GM23248 (cell line): Measurements from ENCODE around the gene CARM1. TPM values are rescaled to one million over a fixed set of nuclear protein-coding genes. Genes with fewer than 3 reads are reported as not detected.
A peak's percentile ranks its signal among the peaks of the same experiment; 100 is the strongest.
"Not testable (repeated sequence)": the region's sequence is repeated elsewhere in the genome, so short reads cannot be mapped to it uniquely, and the experiment has no call there.

Experiments used
- DNase-seq: peaks from one replicate; pipeline ENCODE4 v3.0.0-alpha.2; 2015
- H2AFZ ChIP-seq: fragments of 200-600 bp; sonication (generic); 2 replicates; pipeline ENCODE4 v1.6.1; 2016; ENCODE audit warnings: antibody characterized with exemption
- H3F3A ChIP-seq: fragments of 200-600 bp; sonication (generic); 2 replicates; pipeline ENCODE4 v1.6.1; 2016; ENCODE audit warnings: mild to moderate bottlenecking, antibody characterized with exemption, mixed run types; ENCODE audit not compliant: insufficient read depth
- H3K27ac ChIP-seq: fragments of 200-600 bp; sonication (generic); 2 replicates; pipeline ENCODE4 v1.5.1; 2016; ENCODE audit warnings: mild to moderate bottlenecking
- H3K27me3 ChIP-seq: fragments of 200-600 bp; sonication (generic); replicated peaks from 2 replicates; pipeline ENCODE4 v1.6.1; 2016; ENCODE audit warnings: mild to moderate bottlenecking; ENCODE audit not compliant: insufficient read depth
- H3K36me3 ChIP-seq: fragments of 200-600 bp; sonication (generic); 2 replicates; pipeline ENCODE4 v1.6.1; 2016; ENCODE audit warnings: low read depth, mild to moderate bottlenecking
- H3K4me1 ChIP-seq: fragments of 200-600 bp; sonication (generic); 2 replicates; pipeline ENCODE4 v1.6.1; 2016; ENCODE audit warnings: mild to moderate bottlenecking; ENCODE audit not compliant: insufficient read depth
- H3K4me2 ChIP-seq: fragments of 200-600 bp; sonication (generic); one replicate; pipeline ENCODE4 v1.6.1; 2016; ENCODE audit warnings: mild to moderate bottlenecking; ENCODE audit not compliant: unreplicated experiment
- H3K4me3 ChIP-seq: fragments of 200-600 bp; sonication (generic); 2 replicates; pipeline ENCODE4 v1.5.1; 2016; ENCODE audit warnings: mild to moderate bottlenecking
- H3K79me2 ChIP-seq: fragments of 200-600 bp; sonication (generic); 2 replicates; pipeline ENCODE4 v1.6.1; 2016; ENCODE audit warnings: mild to moderate bottlenecking; ENCODE audit not compliant: insufficient read depth
- H3K9ac ChIP-seq: fragments of 200-600 bp; sonication (generic); 2 replicates; pipeline ENCODE4 v1.6.1; 2016; ENCODE audit warnings: mild to moderate bottlenecking
- H3K9me2 ChIP-seq: fragments of 200-600 bp; sonication (generic); 2 replicates; pipeline ENCODE4 v1.6.1; 2016; ENCODE audit warnings: mixed run types, mild to moderate bottlenecking, moderate library complexity; ENCODE audit not compliant: insufficient read depth
- H3K9me3 ChIP-seq: fragments of 200-600 bp; sonication (generic); one replicate; pipeline ENCODE4 v1.6.1; 2017; ENCODE audit warnings: low read depth
- H4K20me1 ChIP-seq: fragments of 200-600 bp; sonication (generic); 2 replicates; pipeline ENCODE4 v1.6.0; 2016; ENCODE audit not compliant: insufficient read depth
- EZH2 ChIP-seq: fragments of 200-600 bp; sonication (generic); IDR thresholded peaks from 2 replicates; pipeline ENCODE4 v1.6.1; 2018; ENCODE audit warnings: antibody characterized with exemption, mild to moderate bottlenecking; ENCODE audit not compliant: insufficient read depth, poor library complexity, severe bottlenecking
- EZH2phosphoT487 ChIP-seq: fragments of 200-600 bp; sonication (generic); IDR thresholded peaks from 2 replicates; pipeline ENCODE4 v1.6.1; 2018; ENCODE audit warnings: antibody characterized with exemption, moderate library complexity, mild to moderate bottlenecking, low read depth; ENCODE audit not compliant: insufficient read depth
- WGBS, 2 experiments: methylation state at CpG; one replicate each; pipeline ENCODE4 v1.1.6; 2015 to 2017; ENCODE audit warnings: low lambda C conversion rate in 2 of 2, low coverage in 1 of 2; ENCODE audit errors: missing lambda C conversion rate in 2 of 2; 5-methylcytosine and 5-hydroxymethylcytosine counted together
- in situ Hi-C: fragments of 300-500 bp; cut with MboI; formaldehyde crosslinking; loops from 2 replicates; pipeline ENCODE4 v1.15.0; 2020
- polyA plus RNA-seq: library from polyadenylated mRNA; unstranded; fragments of >200 nt; fragmentation: Nextera tagmentation; extraction: Ambion mirVana; gene quantifications from 2 replicates; pipeline ENCODE4 v1.2.1, GENCODE V29; 2016
- total RNA-seq: library from RNA; depleted of rRNA; stranded (reverse); fragments of >200 nt; shearing (Covaris generic); gene quantifications from 2 replicates; pipeline ENCODE4 v1.2.3, GENCODE V29; 2014

Gene CARM1
- total and polyA plus RNA-seq, 2 experiments from 2014 or later: 5.3 to 41.9 TPM

DNA sequence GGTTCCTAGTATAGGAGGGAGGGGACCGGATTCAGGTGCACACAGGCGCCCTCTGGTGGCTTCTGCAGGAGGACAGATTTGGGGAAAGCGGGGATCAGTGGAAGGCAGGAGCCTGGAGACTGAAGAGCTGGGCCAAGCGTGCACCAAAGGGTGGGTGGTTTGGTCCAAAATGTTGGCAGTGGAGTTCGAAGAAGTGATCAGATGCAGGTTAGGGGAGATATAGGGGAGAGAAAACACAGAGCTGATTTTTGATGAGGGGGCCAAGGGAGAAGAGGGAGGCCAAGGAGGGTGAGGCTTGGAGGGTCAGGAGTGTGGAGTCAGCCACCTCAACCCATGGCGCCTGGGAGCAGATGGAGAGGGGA, 6.8 kb upstream of the CARM1 start:
- peak overlapping the region; percentile 93 for H2AFZ ChIP-seq
- no peak overlapping the region for H3K4me3 ChIP-seq
- peak overlapping the region; percentile 57 for H3K4me2 ChIP-seq
- no peaks in the 10 kb centered on the region for H3K27me3 ChIP-seq
- no peak overlapping the region for H3K27ac ChIP-seq
- TF ChIP-seq EZH2phosphoT487 (no peak), EZH2 (no peak)
- in situ Hi-C loops: no loop called here
- peak overlapping the region; percentile 44 for H3K9ac ChIP-seq
- no peaks in the 10 kb centered on the region for H3K9me2 ChIP-seq
- 6 to 13% methylated on average over 6 of the region's 6 CpGs for WGBS, 2 experiments
- H3K36me3 ChIP-seq: no peaks in the 10 kb centered on the region
- H3K4me1 ChIP-seq: 0 out of 2 replicates have a peak, but pooled peaks cover 11% of the 10 kb centered on the region
- peaks cover 15% of the 10 kb centered on the region for H3F3A ChIP-seq
- no peaks in the 10 kb centered on the region for H4K20me1 ChIP-seq
- H3K9me3 ChIP-seq: no peaks in the 10 kb centered on the region
- H3K79me2 ChIP-seq: no peaks in the 10 kb centered on the region
- DNase-seq: peak; percentile 87

DNA sequence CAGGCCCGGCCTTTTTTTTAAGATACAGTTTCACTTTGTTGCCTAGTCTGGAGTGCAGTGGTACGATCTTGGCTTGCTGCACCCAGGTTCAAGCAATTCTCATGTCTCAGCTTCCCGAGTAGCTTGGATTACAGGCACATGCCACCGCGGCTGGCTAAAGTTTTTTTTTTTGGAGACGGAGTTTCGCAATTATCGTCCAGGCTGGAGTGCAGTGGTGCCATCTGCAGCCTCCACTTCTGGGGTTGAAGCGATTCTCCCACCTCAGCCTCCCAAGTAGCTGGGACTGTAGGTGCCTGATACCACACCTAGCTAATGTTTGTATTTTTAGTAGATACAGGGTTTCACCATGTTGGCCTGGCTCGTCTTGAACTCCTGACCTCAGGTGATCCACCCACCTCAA, 4.9 kb upstream of the CARM1 start:
- in situ Hi-C loops: no loop called here

DNA sequence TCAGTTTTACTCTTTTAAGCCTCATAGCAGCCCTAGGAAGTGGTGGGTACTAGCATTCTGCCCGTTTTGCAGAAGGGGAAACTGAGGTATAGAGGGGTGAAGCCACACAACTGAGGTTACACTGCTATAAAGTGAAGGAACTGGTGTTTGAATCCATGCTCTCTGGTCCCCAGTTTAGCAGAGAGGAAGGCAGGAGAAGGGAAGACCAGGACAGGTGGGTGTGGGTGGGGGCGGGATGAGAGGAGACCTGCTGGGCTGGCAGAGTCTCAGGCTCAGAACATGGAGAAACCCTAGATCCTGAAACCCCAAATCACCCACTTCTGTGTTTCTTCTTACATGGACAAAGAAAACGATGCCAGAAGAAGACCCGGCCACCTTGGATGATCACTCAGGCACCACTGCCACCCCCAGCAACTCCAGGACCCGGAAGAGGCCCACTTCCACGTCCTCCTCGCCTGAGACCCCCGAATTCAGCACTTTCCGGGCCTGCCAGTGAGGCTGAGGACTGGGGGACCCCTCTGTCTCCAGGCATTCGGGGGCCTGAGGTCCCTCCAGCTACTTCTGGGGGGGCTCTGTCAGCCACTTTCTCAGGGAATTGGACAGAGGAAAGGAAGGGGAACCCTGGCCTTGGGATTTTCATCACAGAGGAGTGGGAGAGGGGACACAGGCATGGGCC, 2.3 kb upstream of the CARM1 start:
- Histone ChIP-seq H3K9me3 (no peaks in the 10 kb centered on the region), H3K9me2 (no peaks in the 10 kb centered on the region), H3K79me2 (peaks cover 24% of the 10 kb centered on the region), H3K4me2 (no peak overlapping the region), H3F3A (peaks cover 11% of the 10 kb centered on the region), H3K4me3 (no peak overlapping the region), H3K36me3 (no peaks in the 10 kb centered on the region), H4K20me1 (no peaks in the 10 kb centered on the region), H3K27ac (no peak overlapping the region), H3K9ac (no peak overlapping the region), H2AFZ (no peak overlapping the region), H3K4me1 (peaks cover 12% of the 10 kb centered on the region), H3K27me3 (no peaks in the 10 kb centered on the region)
- TF ChIP-seq EZH2 (no peak), EZH2phosphoT487 (no peak)
- in situ Hi-C loops: no loop called here
- 79 to 86% methylated on average over 9 to 10 of the region's 10 CpGs for WGBS, 2 experiments
- DNase-seq: no peak

More for the DNA sequence above, 4.9 kb upstream of the CARM1 start:
- Histone ChIP-seq H3K9ac (no peak overlapping the region), H3K9me2 (no peaks in the 10 kb centered on the region), H3K36me3 (no peaks in the 10 kb centered on the region), H3K79me2 (no peaks in the 10 kb centered on the region), H3K27ac (no peak overlapping the region), H3K4me1 (peaks cover 15% of the 10 kb centered on the region; the same call in 1 of the 2 replicates), H3K27me3 (no peaks in the 10 kb centered on the region), H3K9me3 (no peaks in the 10 kb centered on the region), H3K4me2 (no peak overlapping the region), H2AFZ (no peak overlapping the region), H3K4me3 (no peak overlapping the region), H3F3A (peaks cover 15% of the 10 kb centered on the region), H4K20me1 (no peaks in the 10 kb centered on the region)
- DNase-seq: no peak
- 85 to 86% methylated on average over 10 of the region's 10 CpGs for WGBS, 2 experiments
- TF ChIP-seq EZH2phosphoT487 (no peak), EZH2 (no peak)

DNA sequence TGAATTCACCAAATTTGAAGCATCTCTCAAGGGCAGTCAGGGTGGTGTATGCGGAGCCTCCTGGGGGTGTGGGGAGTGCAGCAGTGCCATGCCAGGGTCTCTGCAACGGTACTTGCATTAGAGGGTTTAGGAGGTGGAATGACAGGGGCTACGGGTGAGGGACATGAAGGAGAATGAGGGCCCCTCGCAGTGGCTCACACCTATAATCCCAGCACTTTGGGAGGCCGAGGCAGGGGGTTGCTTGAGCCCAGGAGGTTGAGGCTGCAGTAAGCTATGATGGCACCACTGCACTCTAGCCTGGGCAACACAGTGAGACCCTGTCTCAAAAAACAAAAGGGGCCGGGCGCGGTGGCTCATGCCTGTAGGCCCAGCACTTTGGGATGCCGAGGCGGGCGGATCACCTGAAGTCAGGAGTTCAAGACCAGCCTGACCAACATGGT, 1.5 kb upstream of the CARM1 start:
- H3K27me3 ChIP-seq, H3K9me2 ChIP-seq, H2AFZ ChIP-seq, H3K4me3 ChIP-seq, H3K36me3 ChIP-seq, in situ Hi-C loops, H3K9me3 ChIP-seq, H4K20me1 ChIP-seq, H3K9ac ChIP-seq, H3K4me1 ChIP-seq, H3K27ac ChIP-seq, DNase-seq: not testable (repeated sequence)
- peaks cover 33% of the 10 kb centered on the region for H3K79me2 ChIP-seq
- H3F3A ChIP-seq: peaks cover 10% of the 10 kb centered on the region
- 95 to 96% methylated on average over 11 of the region's 11 CpGs for WGBS, 2 experiments
- H3K4me2 ChIP-seq: peak overlapping the region; percentile 82

DNA sequence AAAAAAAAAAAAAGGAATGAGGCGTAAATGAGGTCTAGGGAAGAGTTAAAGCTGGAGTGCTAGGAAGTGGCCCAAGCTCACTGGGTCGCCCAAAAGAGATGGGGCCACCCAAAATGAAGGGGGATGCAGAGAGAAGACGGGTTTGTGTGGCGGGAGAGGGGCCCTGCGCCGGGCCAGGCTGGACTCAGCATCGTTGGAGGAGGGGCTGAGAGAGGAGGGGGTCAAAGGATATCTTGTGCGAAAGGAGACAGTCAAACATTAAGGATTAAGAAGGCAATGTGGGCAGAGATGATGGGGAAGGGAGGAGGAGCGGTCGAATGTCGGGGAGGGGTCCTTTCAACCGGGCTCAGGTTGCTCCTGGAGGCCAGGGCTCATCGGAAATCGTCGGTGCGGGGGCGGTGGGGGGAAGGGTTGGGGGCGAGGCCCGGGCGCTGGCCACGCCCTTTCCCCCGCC, 825 bp upstream of the CARM1 start:
- Histone ChIP-seq H3K9me2 (no peaks in the 10 kb centered on the region), H3K9me3 (no peaks in the 10 kb centered on the region), H3F3A (peaks cover 10% of the 10 kb centered on the region), H3K36me3 (no peaks in the 10 kb centered on the region), H3K27ac (peak overlapping the region; percentile 59), H3K27me3 (no peaks in the 10 kb centered on the region), H3K4me3 (peak overlapping the region; percentile 71), H4K20me1 (no peaks in the 10 kb centered on the region; the same call in 1 of the 2 replicates), H3K4me2 (peak overlapping the region; percentile 82), H2AFZ (peak overlapping the region; percentile 97), H3K4me1 (peaks cover 10% of the 10 kb centered on the region), H3K9ac (peak overlapping the region; percentile 70), H3K79me2 (peaks cover 39% of the 10 kb centered on the region)
- 3 to 11% methylated on average over 9 to 22 of the region's 22 CpGs for WGBS, 2 experiments
- no peak for DNase-seq
- TF ChIP-seq EZH2 (no peak), EZH2phosphoT487 (no peak)
- in situ Hi-C loops: no loop called here
